GM19468 (cell line): Measurements from ENCODE around the gene ATXN1.
"Not testable (repeated sequence)": the region's sequence is repeated elsewhere in the genome, so short reads cannot be mapped to it uniquely, and the experiment has no call there.

Experiments used
- ATAC-seq: cut with Tn5 transposase; IDR thresholded peaks from one replicate; pipeline ENCODE4 v1.9.1; 2021; ENCODE audit warnings: mild to moderate bottlenecking, moderate library complexity, moderate number of reproducible peaks; ENCODE audit not compliant: unreplicated experiment; ENCODE audit errors: extremely low read depth

Gene ATXN1

GRCh38 chr6:16285467-16286150, 475.7 kb downstream of the ATXN1 start:
- ATAC-seq, result no peak

GRCh38 chr6:16284472-16284871, 476.8 kb downstream of the ATXN1 start:
- ATAC-seq, result no peak

- ATAC-seq, result no peak
Observed at GRCh38 chr6:16282370-16282769, 478.9 kb downstream of the ATXN1 start.

- ATAC-seq, result no peak
Observed at GRCh38 chr6:16279243-16279642, 482.0 kb downstream of the ATXN1 start.

- no peak for ATAC-seq
Observed at GRCh38 chr6:16278750-16279149, 482.5 kb downstream of the ATXN1 start.

GRCh38 chr6:16278048-16278724, 483.1 kb downstream of the ATXN1 start:
- ATAC-seq, result no peak

- ATAC-seq, result no peak
Observed at GRCh38 chr6:16277101-16277981, 483.9 kb downstream of the ATXN1 start.

- ATAC-seq, result no peak
Observed at GRCh38 chr6:16274885-16275589, 486.2 kb downstream of the ATXN1 start.

- ATAC-seq, result no peak
Observed at GRCh38 chr6:16274483-16274882, 486.8 kb downstream of the ATXN1 start.

- ATAC-seq, result no peak
Observed at GRCh38 chr6:16273256-16273655, 488.0 kb downstream of the ATXN1 start.

GRCh38 chr6:16272201-16272600, 489.1 kb downstream of the ATXN1 start:
- no peak for ATAC-seq

GRCh38 chr6:16271428-16271827, 489.8 kb downstream of the ATXN1 start:
- no peak for ATAC-seq

GRCh38 chr6:16270178-16270794, 491.0 kb downstream of the ATXN1 start:
- ATAC-seq, result no peak

GRCh38 chr6:16269442-16270070, 491.7 kb downstream of the ATXN1 start:
- not testable (repeated sequence) for ATAC-seq

- no peak for ATAC-seq
Observed at GRCh38 chr6:16267428-16268263, 493.6 kb downstream of the ATXN1 start.

- no peak for ATAC-seq
Observed at GRCh38 chr6:16265351-16266341, 495.6 kb downstream of the ATXN1 start.

- ATAC-seq, result no peak
Observed at GRCh38 chr6:16264785-16265184, 496.5 kb downstream of the ATXN1 start.
